ENCODE results near the gene POMGNT1. TPM values are rescaled to one million over a fixed set of nuclear protein-coding genes. Genes with fewer than 3 reads are reported as not detected.

POMGNT1 gene
- total RNA-seq, 1 donor from 2014 or later, result 54.8 TPM

DNA sequence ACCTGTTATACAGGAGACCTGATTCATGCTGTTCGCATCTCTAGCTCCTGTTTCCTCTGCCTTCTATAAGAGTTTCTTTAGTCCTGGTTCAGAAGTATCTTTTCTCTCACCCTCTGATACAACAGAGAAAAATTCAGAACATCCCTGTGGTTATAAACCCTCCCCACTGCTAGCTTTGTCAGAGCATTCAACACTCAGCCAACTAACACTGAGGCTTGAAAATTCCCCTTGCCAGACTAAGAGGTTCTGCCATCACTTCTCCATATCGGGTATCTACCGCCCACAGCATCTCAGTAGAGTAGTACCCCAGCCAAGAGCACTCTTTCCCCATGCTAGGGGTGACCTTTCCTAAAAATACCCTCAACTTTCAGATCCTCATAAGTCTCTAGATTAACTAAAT, 46.2 kb downstream of the POMGNT1 start:
- DNase-seq (ENCODE audit: low read depth) (peak; percentile 31), FAIRE-seq (no peak)
- Histone ChIP-seq H3K4me3 (ENCODE audit: low read depth, low read length) (no peak overlapping the region), H3K27me3 (ENCODE audit: control insufficient read depth, insufficient read depth, low read length) (no peaks in the 10 kb centered on the region), H3K36me3 (ENCODE audit: control insufficient read depth, insufficient read depth, low read length) (no peaks in the 10 kb centered on the region)
- TF ChIP-seq, protein P1, sequence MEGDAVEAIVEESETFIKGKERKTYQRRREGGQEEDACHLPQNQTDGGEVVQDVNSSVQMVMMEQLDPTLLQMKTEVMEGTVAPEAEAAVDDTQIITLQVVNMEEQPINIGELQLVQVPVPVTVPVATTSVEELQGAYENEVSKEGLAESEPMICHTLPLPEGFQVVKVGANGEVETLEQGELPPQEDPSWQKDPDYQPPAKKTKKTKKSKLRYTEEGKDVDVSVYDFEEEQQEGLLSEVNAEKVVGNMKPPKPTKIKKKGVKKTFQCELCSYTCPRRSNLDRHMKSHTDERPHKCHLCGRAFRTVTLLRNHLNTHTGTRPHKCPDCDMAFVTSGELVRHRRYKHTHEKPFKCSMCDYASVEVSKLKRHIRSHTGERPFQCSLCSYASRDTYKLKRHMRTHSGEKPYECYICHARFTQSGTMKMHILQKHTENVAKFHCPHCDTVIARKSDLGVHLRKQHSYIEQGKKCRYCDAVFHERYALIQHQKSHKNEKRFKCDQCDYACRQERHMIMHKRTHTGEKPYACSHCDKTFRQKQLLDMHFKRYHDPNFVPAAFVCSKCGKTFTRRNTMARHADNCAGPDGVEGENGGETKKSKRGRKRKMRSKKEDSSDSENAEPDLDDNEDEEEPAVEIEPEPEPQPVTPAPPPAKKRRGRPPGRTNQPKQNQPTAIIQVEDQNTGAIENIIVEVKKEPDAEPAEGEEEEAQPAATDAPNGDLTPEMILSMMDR (IDR thresholded peaks at IDR 0.05; ENCODE audit: insufficient read depth, low read length, severe bottlenecking), result no peak

DNA sequence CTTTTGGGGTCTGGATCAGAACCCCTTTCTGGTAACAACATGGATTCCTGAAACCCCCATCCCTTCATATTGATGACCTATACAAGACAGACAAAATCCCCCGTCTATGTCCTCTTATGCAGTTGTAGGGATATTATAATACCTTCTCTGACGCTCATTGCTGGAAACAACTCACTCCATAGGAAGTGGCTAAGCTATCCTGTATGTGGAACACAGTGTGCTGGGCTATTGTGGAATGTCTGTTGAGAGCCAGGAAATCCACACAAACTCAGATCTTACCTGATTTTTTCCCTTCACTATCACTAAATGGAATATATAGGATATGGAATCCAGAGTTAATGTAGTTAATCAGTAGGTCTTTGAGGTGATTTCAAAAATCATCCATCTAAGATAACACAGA, 48.1 kb downstream of the POMGNT1 start:
- TF ChIP-seq, protein P1 (IDR thresholded peaks at IDR 0.05; ENCODE audit: insufficient read depth, low read length, severe bottlenecking), result no peak

DNA sequence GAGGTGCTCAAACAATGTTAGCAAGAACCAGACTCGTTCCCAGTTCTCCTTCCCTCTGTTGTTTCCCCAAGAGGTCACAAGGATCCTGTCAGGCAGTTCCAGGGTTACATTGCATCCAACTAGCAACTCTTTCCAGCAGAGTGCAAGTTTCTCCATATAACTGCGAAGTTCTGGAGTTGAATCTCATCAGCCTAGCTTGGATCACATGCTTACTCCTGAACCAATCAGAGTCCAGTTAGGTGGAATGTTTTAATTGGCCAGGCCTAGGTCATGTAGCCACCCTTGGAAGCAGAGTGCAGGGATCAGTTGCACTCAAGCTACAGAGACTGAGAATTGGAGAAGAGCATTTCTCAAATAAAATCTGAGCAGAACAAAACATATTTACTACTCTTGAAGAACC, 49.9 kb downstream of the POMGNT1 start:
- FAIRE-seq, result no peak
- TF ChIP-seq, protein P1 (IDR thresholded peaks at IDR 0.05; ENCODE audit: insufficient read depth, low read length, severe bottlenecking), result no peak
- H3K36me3 ChIP-seq (ENCODE audit: control insufficient read depth, insufficient read depth, low read length), result no peaks in the 10 kb centered on the region

More for the DNA sequence above, 48.1 kb downstream of the POMGNT1 start:
- DNase-seq (ENCODE audit: low read depth), result no peak
- no peaks in the 10 kb centered on the region for H3K36me3 ChIP-seq (ENCODE audit: control insufficient read depth, insufficient read depth, low read length)
- FAIRE-seq, result no peak
- H3K27me3 ChIP-seq (ENCODE audit: control insufficient read depth, insufficient read depth, low read length), result no peaks in the 10 kb centered on the region
- H3K4me3 ChIP-seq (ENCODE audit: low read depth, low read length), result no peak overlapping the region

More for the DNA sequence above, 49.9 kb downstream of the POMGNT1 start:
- Histone ChIP-seq H3K27me3 (ENCODE audit: control insufficient read depth, insufficient read depth, low read length) (no peaks in the 10 kb centered on the region), H3K4me3 (ENCODE audit: low read depth, low read length) (no peak overlapping the region)
- no peak for DNase-seq (ENCODE audit: low read depth)

Other genes starting within 250 kb of the POMGNT1 start
- gene PIK3R3, start 65.8 kb downstream of the POMGNT1 start, total RNA-seq, result 1.8 and 4.0 TPM in 2 replicates
- gene TSPAN1, start 23.3 kb downstream of the POMGNT1 start, total RNA-seq, result 42.1 and 49.4 TPM in 2 replicates
- not detected in 2 replicates for gene P3R3URF, start 21.9 kb downstream of the POMGNT1 start, total RNA-seq
- gene LURAP1, start 4.9 kb upstream of the POMGNT1 start, total RNA-seq, result 4.5 and 5.5 TPM in 2 replicates
- 0.13 and 0.26 TPM in 2 replicates for gene RAD54L, start 49.3 kb upstream of the POMGNT1 start, total RNA-seq
- 53.7 and 71.6 TPM in 2 replicates for gene LRRC41, start 105.2 kb upstream of the POMGNT1 start, total RNA-seq
- gene UQCRH, start 105.3 kb upstream of the POMGNT1 start, total RNA-seq, result 534 and 762 TPM in 2 replicates
- 9.0 and 12.0 TPM in 2 replicates for gene NSUN4, start 142.4 kb upstream of the POMGNT1 start, total RNA-seq
- gene FAAH, start 195.9 kb upstream of the POMGNT1 start, total RNA-seq, result 10.2 and 10.5 TPM in 2 replicates

Measured in bronchial epithelial cell (primary cell).